ENCODE results near the gene MYOG.

DNA sequence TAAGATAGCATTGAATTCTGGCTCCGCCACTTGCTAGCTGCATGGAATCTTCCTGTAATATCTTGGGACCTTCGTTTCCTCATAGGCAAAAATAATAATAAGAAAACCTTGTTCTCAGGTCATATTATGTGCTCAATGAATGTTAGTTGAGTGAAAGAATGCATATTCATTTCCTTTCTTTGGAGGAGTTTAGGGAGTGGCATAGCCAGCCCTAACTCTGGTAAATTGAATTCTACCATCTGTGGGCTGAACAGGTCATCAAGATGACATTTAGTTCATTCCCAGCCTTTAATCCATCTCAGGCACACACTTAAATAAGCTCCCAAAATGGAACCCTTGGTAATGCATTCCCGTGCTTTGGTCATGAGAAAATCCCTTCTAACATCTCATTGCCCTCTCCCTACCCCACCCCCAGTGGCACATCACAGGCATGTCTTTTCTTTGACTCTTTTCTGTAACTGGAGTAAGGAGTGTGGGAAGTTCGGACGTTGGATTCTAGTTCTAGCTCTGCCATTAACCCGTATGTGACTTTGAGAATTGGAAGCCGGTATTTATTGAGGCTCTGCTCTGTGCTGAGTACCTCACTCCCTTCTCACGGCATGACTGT lies 13.2 kb upstream of the MYOG start:
- TF ChIP-seq, protein P1, sequence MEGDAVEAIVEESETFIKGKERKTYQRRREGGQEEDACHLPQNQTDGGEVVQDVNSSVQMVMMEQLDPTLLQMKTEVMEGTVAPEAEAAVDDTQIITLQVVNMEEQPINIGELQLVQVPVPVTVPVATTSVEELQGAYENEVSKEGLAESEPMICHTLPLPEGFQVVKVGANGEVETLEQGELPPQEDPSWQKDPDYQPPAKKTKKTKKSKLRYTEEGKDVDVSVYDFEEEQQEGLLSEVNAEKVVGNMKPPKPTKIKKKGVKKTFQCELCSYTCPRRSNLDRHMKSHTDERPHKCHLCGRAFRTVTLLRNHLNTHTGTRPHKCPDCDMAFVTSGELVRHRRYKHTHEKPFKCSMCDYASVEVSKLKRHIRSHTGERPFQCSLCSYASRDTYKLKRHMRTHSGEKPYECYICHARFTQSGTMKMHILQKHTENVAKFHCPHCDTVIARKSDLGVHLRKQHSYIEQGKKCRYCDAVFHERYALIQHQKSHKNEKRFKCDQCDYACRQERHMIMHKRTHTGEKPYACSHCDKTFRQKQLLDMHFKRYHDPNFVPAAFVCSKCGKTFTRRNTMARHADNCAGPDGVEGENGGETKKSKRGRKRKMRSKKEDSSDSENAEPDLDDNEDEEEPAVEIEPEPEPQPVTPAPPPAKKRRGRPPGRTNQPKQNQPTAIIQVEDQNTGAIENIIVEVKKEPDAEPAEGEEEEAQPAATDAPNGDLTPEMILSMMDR (IDR thresholded peaks at IDR 0.05 in 4 of 5, conservative IDR thresholded peaks at IDR 0.05 in 1 of 5): no peak
- no peak for TF ChIP-seq POLR2A (IDR thresholded peaks at IDR 0.05)
